ENCODE measurements around the gene TNP2.
"Not testable (repeated sequence)": the region's sequence is repeated elsewhere in the genome, so short reads cannot be mapped to it uniquely, and the experiment has no call there.

TNP2 gene

DNA sequence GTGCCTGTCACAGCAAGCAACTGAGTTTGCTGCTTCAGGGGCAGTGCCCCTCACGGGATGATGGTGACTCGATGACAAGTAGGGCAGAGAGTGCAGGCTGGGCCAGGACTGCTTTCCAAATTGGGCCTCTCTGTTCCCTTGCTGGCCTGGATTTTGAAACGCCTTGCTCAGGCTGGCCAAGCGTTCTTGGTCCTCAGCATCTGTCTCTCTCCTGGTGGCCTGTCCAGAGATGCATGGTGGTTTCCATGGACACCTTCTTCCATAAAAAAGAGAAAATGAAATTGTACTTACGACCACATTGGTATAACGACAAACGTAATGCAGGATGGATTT is 31.4 kb upstream of the TNP2 start:
- H3K4me1 ChIP-seq: peaks cover 25% of the 10 kb centered on the region

DNA sequence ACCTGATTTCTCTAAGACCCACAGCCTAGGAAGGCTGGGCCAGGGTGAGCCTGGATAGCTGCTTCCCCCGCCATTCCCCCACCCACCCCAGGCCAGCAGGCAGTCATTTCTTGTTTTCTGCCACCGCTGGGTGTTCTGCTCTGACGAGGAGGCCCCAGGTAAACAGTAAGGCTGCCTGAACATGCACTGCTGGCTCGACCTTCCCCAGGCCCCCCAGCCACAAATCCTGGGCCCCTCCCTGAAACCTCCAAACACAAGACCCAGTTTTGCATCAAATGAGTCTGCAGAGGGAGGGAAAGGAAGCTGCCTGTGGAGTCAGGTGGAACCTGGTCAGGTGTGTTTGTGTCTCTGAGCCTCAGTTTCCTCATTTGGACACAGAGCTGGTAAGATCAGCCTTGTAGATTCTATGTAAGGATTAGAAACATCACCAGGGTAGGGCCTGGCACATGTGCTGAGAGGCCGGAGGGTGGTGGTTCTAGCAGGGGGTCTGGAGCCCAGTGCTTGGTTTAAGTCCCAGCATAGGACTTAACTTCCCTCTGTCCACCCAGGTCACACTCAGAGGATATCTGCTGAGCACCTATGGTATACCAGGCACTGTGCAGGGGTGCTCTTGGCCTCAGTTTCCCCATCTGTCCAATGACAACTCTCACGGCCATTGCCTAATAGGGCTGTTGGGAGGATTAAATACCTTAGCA is 30.9 kb upstream of the TNP2 start:
- Histone ChIP-seq H3K27me3 (ENCODE audit: control insufficient read depth, insufficient read depth, low read length) (no peaks in the 10 kb centered on the region), H3K79me2 (no peaks in the 10 kb centered on the region), H3K4me1 (peaks cover 25% of the 10 kb centered on the region), H3K9me3 (ENCODE audit: control insufficient read depth, low read length) (no peaks in the 10 kb centered on the region), H2AFZ (no peak overlapping the region), H3K4me3 (ENCODE audit: low read depth, low read length) (no peak overlapping the region), H3K27ac (no peak overlapping the region), H3K4me2 (ENCODE audit: low read length) (no peak overlapping the region), H3K9ac (no peak overlapping the region), H3K36me3 (ENCODE audit: control insufficient read depth, insufficient read depth, low read length) (no peaks in the 10 kb centered on the region)
- TF ChIP-seq, protein P1, sequence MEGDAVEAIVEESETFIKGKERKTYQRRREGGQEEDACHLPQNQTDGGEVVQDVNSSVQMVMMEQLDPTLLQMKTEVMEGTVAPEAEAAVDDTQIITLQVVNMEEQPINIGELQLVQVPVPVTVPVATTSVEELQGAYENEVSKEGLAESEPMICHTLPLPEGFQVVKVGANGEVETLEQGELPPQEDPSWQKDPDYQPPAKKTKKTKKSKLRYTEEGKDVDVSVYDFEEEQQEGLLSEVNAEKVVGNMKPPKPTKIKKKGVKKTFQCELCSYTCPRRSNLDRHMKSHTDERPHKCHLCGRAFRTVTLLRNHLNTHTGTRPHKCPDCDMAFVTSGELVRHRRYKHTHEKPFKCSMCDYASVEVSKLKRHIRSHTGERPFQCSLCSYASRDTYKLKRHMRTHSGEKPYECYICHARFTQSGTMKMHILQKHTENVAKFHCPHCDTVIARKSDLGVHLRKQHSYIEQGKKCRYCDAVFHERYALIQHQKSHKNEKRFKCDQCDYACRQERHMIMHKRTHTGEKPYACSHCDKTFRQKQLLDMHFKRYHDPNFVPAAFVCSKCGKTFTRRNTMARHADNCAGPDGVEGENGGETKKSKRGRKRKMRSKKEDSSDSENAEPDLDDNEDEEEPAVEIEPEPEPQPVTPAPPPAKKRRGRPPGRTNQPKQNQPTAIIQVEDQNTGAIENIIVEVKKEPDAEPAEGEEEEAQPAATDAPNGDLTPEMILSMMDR (IDR thresholded peaks at IDR 0.05): no peak

More for the DNA sequence above, 31.4 kb upstream of the TNP2 start:
- Histone ChIP-seq H3K9me3 (ENCODE audit: control insufficient read depth, low read length) (no peaks in the 10 kb centered on the region), H3K4me3 (ENCODE audit: low read depth, low read length) (no peak overlapping the region), H2AFZ (no peak overlapping the region), H3K36me3 (ENCODE audit: control insufficient read depth, insufficient read depth, low read length) (no peaks in the 10 kb centered on the region), H3K4me2 (ENCODE audit: low read length) (no peak overlapping the region), H3K9ac (no peak overlapping the region), H3K27me3 (ENCODE audit: control insufficient read depth, insufficient read depth, low read length) (no peaks in the 10 kb centered on the region), H3K79me2 (no peaks in the 10 kb centered on the region), H3K27ac (no peak overlapping the region)
- TF ChIP-seq, protein P1 (IDR thresholded peaks at IDR 0.05): no peak

DNA sequence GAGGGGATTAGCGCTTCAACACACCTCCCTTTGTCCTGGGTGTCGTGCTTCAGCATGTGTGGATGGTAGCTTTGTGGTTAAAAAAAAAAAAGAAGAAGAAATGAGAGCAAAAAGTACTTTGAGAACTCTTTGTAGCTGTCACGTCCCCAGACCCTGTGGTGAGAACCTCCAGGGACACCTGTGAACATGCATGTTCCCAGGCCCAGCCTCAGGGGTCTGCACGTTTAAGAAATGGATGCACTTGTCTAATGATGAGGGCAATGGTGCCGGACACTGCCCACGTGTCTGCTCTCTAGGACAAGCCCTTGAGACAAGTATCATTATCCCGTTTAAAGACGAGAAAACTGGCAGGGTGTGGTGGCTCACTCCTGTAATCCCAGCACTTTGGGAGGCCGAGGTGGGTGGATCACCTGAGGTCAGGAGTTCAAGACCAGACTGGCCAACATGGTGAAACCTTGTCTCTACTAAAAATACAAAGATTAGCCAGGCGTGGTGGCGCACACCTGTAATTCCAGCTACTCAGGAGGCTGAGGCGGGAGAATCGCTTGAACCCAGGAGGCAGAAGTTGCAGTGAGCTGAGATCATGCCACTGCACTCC is 29.9 kb upstream of the TNP2 start:
- peaks cover 25% of the 10 kb centered on the region for H3K4me1 ChIP-seq
- not testable (repeated sequence) for H3K4me2 ChIP-seq (ENCODE audit: low read length); H3K36me3 ChIP-seq (ENCODE audit: control insufficient read depth, insufficient read depth, low read length); H3K27ac ChIP-seq; H3K9me3 ChIP-seq (ENCODE audit: control insufficient read depth, low read length); H3K4me3 ChIP-seq (ENCODE audit: low read depth, low read length); H3K27me3 ChIP-seq (ENCODE audit: control insufficient read depth, insufficient read depth, low read length); H3K79me2 ChIP-seq; H2AFZ ChIP-seq; H3K9ac ChIP-seq

DNA sequence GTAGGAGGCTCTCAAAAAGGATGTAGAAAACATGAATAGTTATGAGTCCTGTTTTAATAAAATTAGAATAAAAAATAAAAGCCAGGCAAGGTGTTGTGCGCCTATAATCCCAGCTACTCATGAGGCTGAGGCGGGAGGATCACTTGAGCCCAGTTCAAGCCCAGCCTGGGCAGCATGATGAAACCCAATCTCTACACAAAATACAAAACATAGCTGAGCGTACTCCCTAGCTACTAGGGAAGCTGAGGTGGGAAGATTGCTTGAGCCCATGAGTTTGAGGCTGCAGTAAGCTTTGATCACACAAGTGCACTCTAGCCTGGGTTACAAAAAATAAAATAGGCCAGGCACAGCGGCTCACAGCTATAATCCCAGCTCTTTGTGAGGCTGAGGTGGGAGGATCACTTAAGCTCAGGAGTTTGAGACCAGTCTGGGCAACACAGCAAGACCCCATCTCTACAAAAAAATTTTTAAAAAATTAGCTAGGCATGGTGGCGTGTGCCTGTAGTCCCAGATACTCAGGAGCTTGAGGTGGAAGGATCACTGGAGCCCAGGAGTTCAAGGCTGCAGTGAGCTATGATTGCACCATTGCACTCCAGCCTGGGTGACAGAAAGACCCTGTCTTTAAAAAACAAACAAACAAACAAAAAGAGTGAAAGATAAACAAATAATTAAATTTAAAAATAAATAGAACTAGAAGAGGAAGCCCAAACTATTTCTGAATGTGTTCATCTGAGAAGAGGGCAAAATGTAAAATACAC is 29.2 kb upstream of the TNP2 start:
- Histone ChIP-seq H3K79me2 (no peaks in the 10 kb centered on the region), H2AFZ (peak overlapping the region; percentile 85), H3K27me3 (ENCODE audit: control insufficient read depth, insufficient read depth, low read length) (no peaks in the 10 kb centered on the region), H3K4me1 (peaks cover 18% of the 10 kb centered on the region), H3K4me3 (ENCODE audit: low read depth, low read length) (no peak overlapping the region), H3K9ac (no peak overlapping the region), H3K4me2 (ENCODE audit: low read length) (no peak overlapping the region), H3K36me3 (ENCODE audit: control insufficient read depth, insufficient read depth, low read length) (no peaks in the 10 kb centered on the region), H3K27ac (no peak overlapping the region), H3K9me3 (ENCODE audit: control insufficient read depth, low read length) (no peaks in the 10 kb centered on the region)
- TF ChIP-seq, protein P1 (IDR thresholded peaks at IDR 0.05): no peak

DNA sequence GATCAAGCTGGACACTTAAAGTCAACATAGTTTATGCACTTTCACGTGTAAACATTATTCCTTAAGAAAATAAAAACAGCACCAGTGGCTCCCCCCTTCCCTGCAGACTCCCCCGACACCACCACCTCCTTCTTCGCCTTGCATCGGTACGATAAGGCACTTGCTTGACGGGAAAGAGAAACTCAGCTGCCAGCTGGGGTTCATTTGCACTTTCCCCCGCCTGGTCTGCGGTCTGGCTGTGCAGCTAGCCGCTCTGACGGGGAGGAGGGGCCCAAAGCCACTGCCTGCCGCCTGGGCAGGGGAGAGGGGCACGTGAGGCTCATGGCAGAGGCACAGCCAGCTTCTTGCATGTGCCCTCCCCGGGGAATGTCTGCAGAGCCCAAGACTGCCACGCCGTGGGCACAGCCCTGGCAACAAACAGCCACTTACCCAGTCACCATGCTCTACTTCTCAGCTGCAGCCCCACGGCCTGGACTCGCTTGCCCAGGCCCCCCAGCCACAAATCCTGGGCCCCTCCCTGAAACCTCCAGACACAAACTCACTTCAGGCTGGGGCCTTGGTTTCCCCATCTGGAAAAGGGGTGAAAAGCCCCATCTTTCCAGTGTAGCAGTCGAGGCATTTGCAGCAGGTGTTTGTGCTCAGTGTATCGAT is 28.5 kb upstream of the TNP2 start:
- H3K27ac ChIP-seq: no peak overlapping the region
- H3K9ac ChIP-seq: no peak overlapping the region
- H3K27me3 ChIP-seq (ENCODE audit: control insufficient read depth, insufficient read depth, low read length): no peaks in the 10 kb centered on the region
- peak overlapping the region; percentile 47 for H3K4me2 ChIP-seq (ENCODE audit: low read length)
- H3K9me3 ChIP-seq (ENCODE audit: control insufficient read depth, low read length): no peaks in the 10 kb centered on the region
- H3K79me2 ChIP-seq: no peaks in the 10 kb centered on the region
- no peak overlapping the region for H3K4me3 ChIP-seq (ENCODE audit: low read depth, low read length)
- no peaks in the 10 kb centered on the region for H3K36me3 ChIP-seq (ENCODE audit: control insufficient read depth, insufficient read depth, low read length)
- TF ChIP-seq, protein P1 (IDR thresholded peaks at IDR 0.05): peak; percentile 11
- H3K4me1 ChIP-seq: peaks cover 13% of the 10 kb centered on the region
- peak overlapping the region; percentile 85 for H2AFZ ChIP-seq

Measured in parathyroid adenoma (tissue), 2 donors.